Measurements from ENCODE around the gene FN1.

DNA sequence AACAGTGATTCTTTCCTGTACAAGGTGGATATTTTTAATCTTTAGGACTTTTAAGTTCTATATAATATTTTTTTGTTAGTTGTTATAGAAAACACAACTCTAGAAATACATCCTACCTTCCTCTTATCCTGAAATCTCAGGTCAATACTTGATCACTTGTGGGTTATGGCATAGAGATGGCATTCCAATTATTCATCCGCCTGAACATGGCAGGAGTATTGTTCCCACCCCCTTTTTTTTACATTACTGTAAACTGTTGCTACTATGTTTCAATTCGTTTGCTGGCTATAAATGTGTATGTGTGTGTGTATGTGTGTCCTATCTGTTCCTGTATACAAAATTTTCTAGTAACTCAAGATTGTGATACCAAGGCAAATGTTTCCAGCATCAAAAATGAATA lies 43.3 kb upstream of the FN1 start:
- TF ChIP-seq CTCF (IDR thresholded peaks at IDR 0.05): no peak
- no peak for TF ChIP-seq POLR2AphosphoS5 (IDR thresholded peaks at IDR 0.05)
- TF ChIP-seq POLR2A (IDR thresholded peaks at IDR 0.05): no peak
- TF ChIP-seq EP300 (IDR thresholded peaks at IDR 0.05; ENCODE audit: low read depth): no peak

Data from transverse colon (tissue), 4 donors.